ENCODE results near the gene CTNNA3. TPM values are rescaled to one million over a fixed set of nuclear protein-coding genes. Genes with fewer than 3 reads are reported as not detected.

CTNNA3 gene
- total RNA-seq, 4 donors from 2014 or later = 0.47 to 3.3 (median 0.80) TPM; not detected in 1

DNA sequence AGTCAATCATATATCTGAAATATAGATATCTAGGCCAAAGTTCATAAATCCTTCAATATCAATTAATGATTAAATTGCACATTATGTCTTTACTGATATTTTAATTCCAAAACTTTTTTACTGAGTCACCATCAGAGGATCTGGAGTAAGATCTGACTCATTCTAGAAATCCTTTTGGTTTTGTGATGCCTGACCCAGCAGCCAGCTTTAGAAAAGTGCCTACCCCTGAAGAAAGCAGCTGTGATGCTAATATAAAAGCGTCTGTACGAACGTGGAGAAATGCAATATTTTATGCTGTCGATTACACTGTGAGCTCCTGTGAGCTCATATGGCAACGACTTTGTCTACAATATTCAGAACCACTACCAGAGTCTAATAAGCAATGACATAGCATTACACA lies 912.7 kb downstream of the CTNNA3 start:
- TF ChIP-seq POLR2A (IDR thresholded peaks at IDR 0.05) = no peak
- TF ChIP-seq, protein P1, sequence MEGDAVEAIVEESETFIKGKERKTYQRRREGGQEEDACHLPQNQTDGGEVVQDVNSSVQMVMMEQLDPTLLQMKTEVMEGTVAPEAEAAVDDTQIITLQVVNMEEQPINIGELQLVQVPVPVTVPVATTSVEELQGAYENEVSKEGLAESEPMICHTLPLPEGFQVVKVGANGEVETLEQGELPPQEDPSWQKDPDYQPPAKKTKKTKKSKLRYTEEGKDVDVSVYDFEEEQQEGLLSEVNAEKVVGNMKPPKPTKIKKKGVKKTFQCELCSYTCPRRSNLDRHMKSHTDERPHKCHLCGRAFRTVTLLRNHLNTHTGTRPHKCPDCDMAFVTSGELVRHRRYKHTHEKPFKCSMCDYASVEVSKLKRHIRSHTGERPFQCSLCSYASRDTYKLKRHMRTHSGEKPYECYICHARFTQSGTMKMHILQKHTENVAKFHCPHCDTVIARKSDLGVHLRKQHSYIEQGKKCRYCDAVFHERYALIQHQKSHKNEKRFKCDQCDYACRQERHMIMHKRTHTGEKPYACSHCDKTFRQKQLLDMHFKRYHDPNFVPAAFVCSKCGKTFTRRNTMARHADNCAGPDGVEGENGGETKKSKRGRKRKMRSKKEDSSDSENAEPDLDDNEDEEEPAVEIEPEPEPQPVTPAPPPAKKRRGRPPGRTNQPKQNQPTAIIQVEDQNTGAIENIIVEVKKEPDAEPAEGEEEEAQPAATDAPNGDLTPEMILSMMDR (IDR thresholded peaks at IDR 0.05) = no peak
- no peak overlapping the region for H3K4me3 ChIP-seq
- no peak for DNase-seq
- no peak overlapping the region for H3K27ac ChIP-seq
- H3K27me3 ChIP-seq = no peaks in the 10 kb centered on the region
- H3K36me3 ChIP-seq = no peaks in the 10 kb centered on the region
- H3K9me3 ChIP-seq = no peaks in the 10 kb centered on the region
- H3K4me1 ChIP-seq = no peaks in the 10 kb centered on the region

DNA sequence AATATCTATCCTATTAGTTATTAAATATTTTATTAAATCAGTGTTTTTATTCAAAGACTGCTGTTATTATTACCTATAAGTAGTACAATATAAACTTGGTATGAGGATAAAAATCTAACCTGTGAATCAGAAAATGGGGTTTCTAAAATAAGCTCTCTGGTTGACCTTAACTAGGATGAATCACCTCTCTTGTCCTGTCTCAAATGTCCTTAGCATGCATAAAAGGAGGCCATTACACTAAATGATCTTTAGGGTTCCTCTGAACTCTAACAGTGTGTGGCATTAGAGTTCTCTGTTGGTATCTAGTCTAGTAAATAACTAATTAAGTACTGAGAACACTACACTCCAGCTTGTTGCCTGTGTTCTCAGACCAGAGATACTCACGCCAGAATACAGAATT lies 913.2 kb downstream of the CTNNA3 start:
- no peak overlapping the region for H3K4me3 ChIP-seq
- no peaks in the 10 kb centered on the region for H3K9me3 ChIP-seq
- TF ChIP-seq, protein P1 (IDR thresholded peaks at IDR 0.05) = no peak
- TF ChIP-seq POLR2A (IDR thresholded peaks at IDR 0.05) = no peak
- no peaks in the 10 kb centered on the region for H3K4me1 ChIP-seq
- H3K27me3 ChIP-seq = no peaks in the 10 kb centered on the region
- no peaks in the 10 kb centered on the region for H3K36me3 ChIP-seq
- DNase-seq = no peak
- H3K27ac ChIP-seq = no peak overlapping the region

DNA sequence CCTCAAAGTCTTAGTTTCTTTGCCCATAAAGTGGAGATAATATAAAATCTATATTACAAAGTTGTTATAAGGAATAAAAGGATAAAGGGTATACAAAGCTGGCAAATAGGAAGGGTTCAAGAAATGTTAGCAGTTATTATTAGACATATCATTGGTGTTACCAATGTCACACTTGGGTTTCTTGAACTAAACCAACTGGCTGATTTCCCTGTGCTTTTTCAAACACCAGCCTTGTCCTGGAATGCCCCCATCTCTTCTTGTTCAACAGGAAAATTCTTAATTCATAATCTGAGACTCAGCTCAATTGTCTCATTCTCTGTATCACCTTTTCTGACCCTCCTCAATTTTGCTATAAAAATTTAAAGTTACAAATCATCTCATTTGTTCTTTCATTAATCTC lies 913.9 kb downstream of the CTNNA3 start:
- Histone ChIP-seq H3K36me3 (no peaks in the 10 kb centered on the region), H3K4me1 (no peaks in the 10 kb centered on the region), H3K27me3 (no peaks in the 10 kb centered on the region), H3K4me3 (no peak overlapping the region), H3K9me3 (no peaks in the 10 kb centered on the region), H3K27ac (no peak overlapping the region)
- TF ChIP-seq, protein P1 (IDR thresholded peaks at IDR 0.05) = no peak
- no peak for TF ChIP-seq POLR2A (IDR thresholded peaks at IDR 0.05)
- DNase-seq = no peak

DNA sequence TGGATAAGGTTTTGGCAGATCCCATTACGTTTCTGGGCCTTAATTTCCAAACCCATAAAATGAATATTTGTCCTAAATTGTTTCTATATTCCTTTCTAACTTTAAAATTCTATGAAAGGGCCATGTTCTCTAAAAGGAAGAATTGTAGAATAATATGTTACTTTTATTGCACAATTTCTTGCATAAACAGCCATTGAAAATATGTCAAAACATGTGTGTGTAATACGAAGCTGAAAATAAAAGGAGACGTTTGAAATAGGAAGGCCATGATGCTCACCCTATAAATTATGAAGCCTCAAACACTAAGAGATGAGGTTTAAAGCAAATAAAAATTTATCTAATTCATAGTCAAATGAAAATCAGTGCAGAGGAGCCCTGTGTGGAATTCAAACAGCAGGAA lies 915.2 kb downstream of the CTNNA3 start:
- no peak for TF ChIP-seq POLR2A (IDR thresholded peaks at IDR 0.05)
- TF ChIP-seq, protein P1 (IDR thresholded peaks at IDR 0.05) = no peak
- H3K27ac ChIP-seq = no peak overlapping the region
- H3K36me3 ChIP-seq = no peaks in the 10 kb centered on the region
- no peaks in the 10 kb centered on the region for H3K4me1 ChIP-seq
- no peaks in the 10 kb centered on the region for H3K9me3 ChIP-seq
- no peaks in the 10 kb centered on the region for H3K27me3 ChIP-seq
- no peak for DNase-seq
- no peak overlapping the region for H3K4me3 ChIP-seq

DNA sequence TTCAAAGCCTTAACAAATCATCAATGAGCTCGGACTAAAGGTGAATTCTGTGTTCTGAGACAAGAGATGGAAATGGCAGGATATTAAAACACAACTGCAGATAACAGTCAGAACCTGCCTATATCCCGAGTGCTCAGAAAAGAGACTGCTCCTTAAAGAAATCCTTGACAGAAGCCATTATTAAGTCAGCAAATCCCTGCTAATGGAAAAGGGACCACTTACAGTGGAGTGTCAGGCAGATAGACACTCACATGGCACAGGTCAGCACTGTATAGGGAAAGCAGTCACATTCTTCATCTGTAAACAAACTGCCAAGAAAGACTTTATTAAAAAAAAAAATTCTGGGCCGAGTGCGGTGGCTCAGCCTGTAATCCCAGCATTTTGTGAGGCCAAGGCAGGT lies 917.6 kb downstream of the CTNNA3 start:
- Histone ChIP-seq H3K27me3 (no peaks in the 10 kb centered on the region), H3K4me3 (no peak overlapping the region), H3K36me3 (no peaks in the 10 kb centered on the region), H3K4me1 (no peaks in the 10 kb centered on the region), H3K9me3 (no peaks in the 10 kb centered on the region), H3K27ac (no peak overlapping the region)
- DNase-seq = no peak
- TF ChIP-seq, protein P1 (IDR thresholded peaks at IDR 0.05) = no peak
- no peak for TF ChIP-seq POLR2A (IDR thresholded peaks at IDR 0.05)

DNA sequence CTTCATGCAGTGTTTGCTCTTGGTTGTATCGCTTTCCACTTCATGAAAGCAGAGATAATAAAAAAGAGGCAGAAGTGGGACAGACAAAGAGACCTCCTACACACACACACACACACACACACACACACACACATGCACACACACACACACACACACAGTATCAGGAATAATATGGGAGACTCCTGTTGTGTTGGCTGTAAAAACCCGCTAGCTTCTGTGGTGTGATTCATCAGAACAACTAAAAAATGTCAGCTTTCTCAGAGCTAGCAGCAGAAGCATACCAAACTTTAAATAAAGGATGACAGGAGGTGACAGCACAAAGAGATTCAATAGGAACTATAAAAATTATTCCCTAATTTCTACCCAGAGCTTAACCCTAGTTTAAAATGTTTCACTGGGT lies 918.3 kb downstream of the CTNNA3 start:
- Histone ChIP-seq H3K27ac (no peak overlapping the region), H3K4me3 (no peak overlapping the region), H3K4me1 (no peaks in the 10 kb centered on the region), H3K36me3 (no peaks in the 10 kb centered on the region), H3K9me3 (no peaks in the 10 kb centered on the region), H3K27me3 (no peaks in the 10 kb centered on the region)
- TF ChIP-seq, protein P1 (IDR thresholded peaks at IDR 0.05) = no peak
- no peak for TF ChIP-seq POLR2A (IDR thresholded peaks at IDR 0.05)
- DNase-seq = no peak
